H1 (cell line): Measurements from ENCODE around the gene ADCYAP1.

Experiments
- SRF ChIP-seq: IDR thresholded peaks from 2 replicates; pipeline ENCODE4 v1.6.1; 2011; ENCODE audit warnings: mild to moderate bottlenecking, low read depth, low read length, moderate library complexity
- TF ChIP-seq, protein P1 (sequence below): IDR thresholded peaks from 2 replicates; pipeline ENCODE4 v1.6.1; 2011; ENCODE audit warnings: low read length, improper control_type of control experiment

DNA sequence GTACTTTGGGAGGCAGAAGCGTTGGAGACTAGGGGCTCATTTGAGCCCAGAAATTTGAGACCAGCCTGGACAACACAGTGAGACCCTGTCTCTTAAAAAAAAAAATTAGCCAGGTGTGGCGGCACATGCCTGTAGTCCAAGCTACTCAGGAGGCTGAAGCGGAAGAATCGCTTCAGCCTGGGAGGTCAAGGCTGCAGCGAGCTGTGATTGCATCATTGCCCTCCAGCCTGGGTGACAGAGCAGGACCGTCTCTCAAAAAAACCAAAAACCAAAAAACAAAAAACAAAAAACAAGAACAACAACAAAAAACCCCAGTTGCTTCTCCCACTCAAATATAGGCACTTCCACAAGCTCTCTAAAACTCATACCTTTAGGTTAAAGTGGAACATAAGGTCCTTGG, 27.4 kb upstream of the ADCYAP1 start:
- no peak for TF ChIP-seq SRF
- TF ChIP-seq, protein P1, sequence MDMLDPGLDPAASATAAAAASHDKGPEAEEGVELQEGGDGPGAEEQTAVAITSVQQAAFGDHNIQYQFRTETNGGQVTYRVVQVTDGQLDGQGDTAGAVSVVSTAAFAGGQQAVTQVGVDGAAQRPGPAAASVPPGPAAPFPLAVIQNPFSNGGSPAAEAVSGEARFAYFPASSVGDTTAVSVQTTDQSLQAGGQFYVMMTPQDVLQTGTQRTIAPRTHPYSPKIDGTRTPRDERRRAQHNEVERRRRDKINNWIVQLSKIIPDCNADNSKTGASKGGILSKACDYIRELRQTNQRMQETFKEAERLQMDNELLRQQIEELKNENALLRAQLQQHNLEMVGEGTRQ: no peak
